GM18519 (cell line): ENCODE results near the gene GYPC.
"Not testable (repeated sequence)": the region's sequence is repeated elsewhere in the genome, so short reads cannot be mapped to it uniquely, and the experiment has no call there.

ENCODE experiments used
- ATAC-seq: cut with Tn5 transposase; IDR thresholded peaks from one replicate; pipeline ENCODE4 v1.9.1; 2021; ENCODE audit warnings: mild to moderate bottlenecking, moderate library complexity; ENCODE audit not compliant: unreplicated experiment, low FRiP score

The GYPC gene

GRCh38 chr2:126648345-126648786 lies 7.6 kb upstream of the GYPC start:
- ATAC-seq = not testable (repeated sequence)

GRCh38 chr2:126649101-126649500 lies 6.9 kb upstream of the GYPC start:
- no peak for ATAC-seq

DNA sequence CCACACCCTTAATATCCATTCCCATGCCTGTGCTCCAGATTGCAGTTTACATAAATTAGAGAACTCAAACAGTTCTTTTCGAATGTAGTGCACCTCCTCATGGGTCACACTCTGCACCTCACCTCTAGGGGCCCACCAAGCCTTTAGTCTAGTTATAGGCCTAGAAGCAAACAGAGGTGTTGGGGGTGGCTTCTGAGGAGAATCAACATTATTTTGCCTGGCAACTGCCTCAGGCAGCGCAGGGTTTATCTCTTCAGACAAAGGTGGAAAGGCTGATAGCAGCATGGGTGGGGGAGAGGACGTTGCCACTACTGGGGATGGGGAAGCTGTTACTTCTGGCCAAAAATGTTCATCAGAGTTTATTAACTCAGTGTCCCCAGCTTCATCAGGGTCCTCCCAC lies 5.0 kb upstream of the GYPC start:
- ATAC-seq = no peak

- ATAC-seq = no peak
Measured at GRCh38 chr2:126652323-126652891, 3.6 kb upstream of the GYPC start.

GRCh38 chr2:126653109-126653508 lies 2.8 kb upstream of the GYPC start:
- no peak for ATAC-seq

- no peak for ATAC-seq
Measured at GRCh38 chr2:126653761-126654160, 2.2 kb upstream of the GYPC start.

DNA sequence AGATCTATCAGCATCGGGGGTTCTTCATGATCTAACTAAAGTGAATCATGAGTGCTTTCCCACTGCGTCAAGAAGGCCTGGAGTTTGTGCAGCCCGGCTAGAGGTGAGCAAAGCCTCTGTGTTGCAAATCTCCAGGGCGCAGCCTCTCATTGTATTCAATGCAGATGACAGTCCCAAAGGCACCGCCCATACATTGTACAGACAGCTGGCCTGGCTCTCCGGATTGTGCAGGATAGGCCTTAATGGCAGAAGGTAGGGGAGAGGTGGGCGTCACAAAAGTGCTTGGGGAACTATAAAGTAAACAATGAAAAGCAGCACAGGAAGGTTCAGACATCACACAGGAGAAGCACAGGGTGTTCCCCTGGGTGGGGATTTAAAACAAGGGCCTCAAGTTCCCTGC lies 907 bp upstream of the GYPC start:
- ATAC-seq = no peak

DNA sequence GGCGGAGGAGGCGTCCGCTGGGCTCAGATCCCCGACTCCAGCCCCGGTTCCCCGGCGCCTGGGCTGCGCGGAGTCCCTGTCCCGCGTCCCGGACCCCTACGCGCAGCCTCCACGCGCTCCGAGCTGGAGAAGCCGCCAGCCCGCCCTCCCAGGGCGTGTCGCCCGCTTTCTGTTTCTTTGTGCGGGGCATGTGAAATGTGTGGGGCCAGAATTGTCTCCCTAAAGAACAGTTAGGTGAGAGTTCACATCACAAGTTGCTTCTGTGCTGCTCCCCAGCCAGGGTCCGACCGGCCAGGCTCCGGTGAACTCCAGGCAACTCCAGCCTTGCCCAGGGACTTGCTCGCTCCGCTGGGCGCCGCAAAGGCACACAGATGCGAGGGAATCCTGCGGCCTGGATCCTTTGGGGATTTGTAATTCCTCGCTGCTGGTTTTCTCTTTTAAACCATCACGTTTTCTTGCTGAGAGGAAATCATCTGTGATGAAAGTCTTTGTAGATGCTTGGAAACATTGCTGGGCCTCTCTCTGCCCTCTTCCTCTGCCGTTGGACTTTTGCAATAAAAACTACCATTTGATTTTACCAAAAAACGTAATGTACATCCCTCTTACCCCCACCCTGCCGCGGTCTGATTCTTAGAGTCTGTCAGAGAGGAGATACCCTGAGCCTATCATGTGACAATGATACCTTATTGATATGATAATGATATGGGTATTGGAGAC lies 631 bp downstream of the GYPC start:
- ATAC-seq = peak; percentile 15

DNA sequence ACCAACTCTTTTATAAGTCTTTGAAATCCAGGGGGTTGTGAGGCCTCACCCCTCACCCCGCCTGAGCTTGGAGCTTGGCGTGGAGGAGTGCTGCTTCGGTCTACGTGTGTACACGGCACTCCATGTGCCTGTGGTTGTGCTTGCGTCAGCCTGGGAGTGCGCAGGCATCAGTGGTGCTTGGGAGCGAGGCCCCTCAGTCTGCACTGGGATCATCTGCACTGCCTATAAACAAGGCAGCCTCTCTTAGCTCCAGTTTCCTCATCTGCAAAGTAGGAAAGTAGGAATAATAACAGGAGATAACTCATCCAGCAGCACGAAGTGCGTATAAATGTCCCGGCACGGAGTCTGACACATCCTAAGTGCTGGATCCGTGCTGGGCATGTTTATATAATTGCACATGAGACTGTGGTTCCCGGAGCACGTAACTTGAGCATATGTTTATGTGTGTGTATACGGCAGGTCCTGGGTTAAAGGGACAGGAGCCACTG lies 1.2 kb downstream of the GYPC start:
- peak; percentile 18 for ATAC-seq

DNA sequence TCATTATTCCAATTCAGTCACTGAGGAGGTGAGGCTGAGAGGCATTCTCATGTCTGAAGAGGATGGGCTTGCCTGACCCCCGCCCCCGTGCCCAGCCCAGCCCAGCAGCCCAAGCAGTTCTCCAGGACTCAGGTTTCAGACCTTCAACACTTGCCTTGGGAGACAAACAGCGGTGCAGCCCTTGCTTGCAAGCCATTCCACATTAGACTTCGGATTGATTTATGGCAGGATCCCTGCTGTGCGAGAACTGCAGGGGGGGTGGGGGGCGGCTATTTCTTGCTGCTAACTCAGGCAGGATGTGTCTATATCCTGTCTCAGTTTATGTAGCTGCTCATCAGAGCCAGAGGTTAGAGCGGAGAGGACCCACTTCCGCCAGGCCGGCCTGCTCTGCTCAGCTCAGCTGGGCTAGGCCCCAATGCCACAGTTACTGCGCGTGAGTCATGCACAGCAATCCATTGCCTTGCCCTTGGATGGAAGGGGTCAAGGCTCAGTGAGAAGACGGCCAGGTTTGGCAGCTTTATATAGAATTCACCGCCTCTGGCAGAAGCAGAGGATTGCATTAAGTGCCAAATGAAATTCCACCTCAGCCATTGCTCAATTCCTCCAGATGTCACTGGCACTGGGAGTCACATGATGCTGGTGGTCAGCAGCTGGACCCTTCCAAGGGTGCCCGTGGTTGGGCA lies 1.8 kb downstream of the GYPC start:
- peak; percentile 48 for ATAC-seq

DNA sequence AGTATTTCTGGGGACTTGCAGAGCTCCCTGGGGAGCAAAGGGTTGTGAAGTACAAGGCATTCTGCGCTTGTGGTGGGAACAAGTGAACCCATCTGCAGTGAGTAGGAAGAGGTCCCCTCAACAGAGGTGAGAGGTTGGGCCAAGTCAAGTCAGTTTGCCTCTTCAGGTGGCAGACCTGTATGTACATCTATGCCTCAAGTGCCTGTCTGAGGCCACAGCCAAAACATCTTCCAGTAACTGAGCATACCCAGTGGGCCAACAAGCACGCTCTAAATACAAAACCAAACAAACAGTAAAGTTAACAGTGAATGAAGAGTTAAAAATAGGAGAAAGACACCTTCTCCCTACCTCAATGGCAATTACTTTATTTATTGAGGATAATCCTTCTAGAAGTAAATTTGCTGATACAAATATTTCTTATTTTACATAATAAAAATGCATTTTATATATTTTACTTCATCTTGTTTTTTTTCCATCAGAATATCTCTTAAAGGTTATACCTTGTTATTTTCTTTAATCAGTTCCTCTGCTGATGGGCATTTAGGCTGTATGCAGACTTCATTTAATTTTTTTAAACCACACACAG lies 2.5 kb downstream of the GYPC start:
- ATAC-seq = no peak

DNA sequence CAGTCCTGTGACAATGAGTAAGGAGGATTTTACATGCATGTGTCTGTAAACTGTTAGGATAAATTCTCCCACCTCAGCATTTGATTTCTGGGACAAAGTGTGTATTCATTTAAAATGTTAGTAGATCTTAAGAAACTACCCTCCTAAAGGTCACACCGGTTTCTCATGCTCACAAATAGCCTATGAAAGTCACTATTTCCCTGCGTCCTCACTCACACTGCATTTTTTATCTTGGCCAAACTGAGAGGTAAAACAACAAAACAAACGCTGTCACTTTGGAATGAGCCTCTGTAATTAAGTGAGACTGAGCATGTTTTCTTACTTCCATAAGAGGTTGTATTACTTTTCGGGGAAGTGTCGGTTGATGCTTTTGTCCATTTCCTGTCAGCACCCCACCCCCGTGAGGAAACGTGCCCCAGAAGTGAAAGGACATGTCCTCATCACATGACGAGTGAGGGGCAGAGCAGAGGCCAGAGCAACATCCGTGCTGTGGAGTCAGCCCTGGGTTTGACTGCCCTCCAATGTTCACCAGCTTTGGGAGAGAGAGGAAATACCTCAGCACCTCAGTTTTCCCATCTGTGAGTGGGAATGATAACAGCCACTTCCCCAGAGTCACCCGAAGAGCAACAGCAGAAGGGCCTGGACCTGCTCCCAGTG lies 3.1 kb downstream of the GYPC start:
- peak; percentile 26 for ATAC-seq

GRCh38 chr2:126659562-126660467 lies 3.9 kb downstream of the GYPC start:
- no peak for ATAC-seq

DNA sequence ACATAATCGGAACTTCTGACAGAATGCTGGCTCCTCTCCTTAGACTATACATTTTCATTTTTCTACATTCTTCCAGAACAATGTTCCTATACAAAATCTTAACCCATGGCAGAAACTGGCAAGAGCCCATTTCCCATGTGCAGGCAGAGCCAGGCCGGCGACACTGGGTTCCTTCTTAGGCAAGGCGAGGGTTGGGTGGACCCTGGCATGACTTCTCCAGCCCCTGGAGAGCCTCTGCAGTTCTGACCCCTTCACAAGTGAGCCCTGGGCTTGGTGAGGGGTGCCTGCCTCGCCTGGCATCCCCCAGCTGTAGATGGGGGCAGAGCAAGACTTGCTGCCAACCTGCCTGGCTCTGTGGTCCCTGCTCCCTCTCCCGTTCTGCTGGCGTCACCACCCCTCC lies 5.0 kb downstream of the GYPC start:
- ATAC-seq = no peak

DNA sequence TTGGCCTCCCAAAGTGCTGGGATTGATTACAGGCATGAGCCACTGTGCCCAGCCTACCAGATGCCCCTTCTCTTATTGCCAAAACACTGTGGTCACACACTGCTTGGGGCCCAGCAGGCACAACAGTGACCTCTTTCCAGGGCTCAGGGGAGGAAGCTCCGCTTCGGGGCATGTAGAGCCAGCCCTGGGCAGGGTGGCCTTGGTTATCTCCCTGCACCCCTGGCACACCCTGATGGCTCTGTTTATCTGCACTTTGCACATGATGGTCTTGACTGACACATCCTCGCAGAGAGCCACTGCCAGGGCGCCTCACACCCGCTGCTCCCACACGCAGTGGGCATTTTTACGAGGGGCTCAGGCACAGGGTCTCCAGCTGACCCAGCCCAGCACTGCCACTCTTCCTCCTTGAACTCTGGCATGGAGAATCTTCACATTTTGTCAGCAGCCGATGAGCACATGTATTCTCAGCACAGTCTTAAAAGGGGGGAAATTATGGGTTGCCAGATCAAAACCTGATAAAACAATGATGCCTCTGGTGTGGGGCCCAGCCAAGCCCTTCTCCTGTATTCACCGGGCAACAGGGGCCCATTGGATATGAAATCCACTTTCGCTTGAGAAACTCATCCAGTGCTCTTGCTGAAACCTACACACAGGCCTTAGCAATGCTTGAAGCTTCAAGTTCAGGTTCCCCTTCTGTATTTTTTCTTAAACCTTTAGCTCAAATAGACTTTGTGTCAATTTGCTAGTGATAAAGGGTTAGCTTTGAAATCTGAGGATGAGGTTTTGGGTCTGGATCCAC lies 5.9 kb downstream of the GYPC start:
- no peak for ATAC-seq

GRCh38 chr2:126662621-126663020 lies 6.7 kb downstream of the GYPC start:
- ATAC-seq = peak; percentile 31

DNA sequence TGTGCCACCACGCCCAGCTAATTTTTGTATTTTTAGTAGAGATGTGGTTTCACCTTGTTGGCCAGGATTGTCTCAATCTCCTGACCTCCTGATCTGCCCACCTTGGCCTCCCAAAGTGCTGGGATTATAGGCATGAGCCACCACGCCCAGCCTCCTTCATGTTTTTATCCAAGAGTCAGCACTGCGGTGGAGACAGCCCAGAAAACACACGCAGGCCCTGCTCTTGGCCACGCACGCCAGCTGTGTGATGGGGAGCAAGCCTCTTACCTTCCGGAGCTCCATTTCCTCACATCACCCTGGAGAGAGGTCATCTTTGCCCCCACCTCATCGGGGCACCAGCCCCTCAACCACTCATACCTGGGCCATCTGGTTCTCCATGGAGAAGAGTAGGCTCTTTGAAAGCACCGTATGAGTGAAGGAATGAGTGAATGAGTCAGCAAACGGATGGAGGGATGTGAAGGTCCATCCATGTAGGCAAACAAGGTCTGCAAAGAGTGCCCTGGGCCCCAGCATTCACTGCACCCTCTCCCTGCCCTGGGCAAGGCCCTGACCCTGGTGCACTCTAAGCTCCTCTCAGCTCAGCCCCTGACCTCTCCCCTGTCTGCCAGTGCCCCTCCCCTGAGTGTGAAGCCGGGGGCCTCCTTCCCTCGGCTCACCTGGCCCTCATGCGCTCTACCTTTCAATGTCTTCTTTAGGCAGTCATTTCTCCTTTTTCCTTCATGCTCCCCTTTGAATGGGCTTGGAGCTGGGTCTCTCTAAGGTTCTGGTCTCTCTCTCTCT lies 7.4 kb downstream of the GYPC start:
- ATAC-seq = no peak

GRCh38 chr2:126664234-126664633 lies 8.3 kb downstream of the GYPC start:
- peak; percentile 46 for ATAC-seq
